GM19025 (cell line): ENCODE results near the gene FLNB.

Source experiments
- ATAC-seq: cut with Tn5 transposase; IDR thresholded peaks from one replicate; pipeline ENCODE4 v1.9.1; 2021; ENCODE audit warnings: mild to moderate bottlenecking, low read depth, moderate library complexity; ENCODE audit not compliant: unreplicated experiment

Gene FLNB

DNA sequence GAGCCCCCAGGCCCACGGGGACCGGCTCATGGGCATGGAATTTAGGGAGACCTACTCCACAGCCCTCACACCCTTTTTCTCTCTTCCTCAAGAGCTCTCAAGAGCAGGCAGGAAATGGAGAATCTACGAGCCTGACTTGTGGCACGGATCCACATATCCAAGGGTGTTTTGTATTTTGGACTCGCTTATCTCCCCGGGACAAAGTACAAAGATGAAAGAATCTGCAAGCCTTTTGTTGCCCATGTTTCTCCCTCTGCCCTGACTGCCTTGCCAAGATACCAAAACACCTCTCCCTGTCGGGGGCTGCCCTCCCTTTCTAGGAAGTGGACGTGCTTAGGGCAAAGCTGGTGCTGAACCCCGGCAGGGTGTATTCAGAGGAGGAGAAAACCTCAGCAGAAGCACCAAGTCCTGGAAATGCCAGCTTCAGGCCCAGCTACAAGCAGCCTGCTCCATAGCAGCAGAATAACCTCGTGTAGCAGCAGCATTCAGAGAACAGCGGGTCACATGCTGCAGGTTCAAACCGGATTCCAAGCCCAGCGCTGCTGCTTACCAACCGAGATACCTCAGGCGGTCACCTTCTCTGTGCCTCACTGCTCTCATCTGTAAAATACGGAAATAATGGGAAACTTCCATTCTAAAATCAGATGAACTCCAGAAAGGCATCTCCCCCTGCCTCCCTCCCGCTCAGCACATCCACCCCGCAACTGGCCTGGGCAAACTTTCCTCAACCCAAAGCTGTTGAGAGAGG, 167.4 kb downstream of the FLNB start:
- ATAC-seq, result no peak

DNA sequence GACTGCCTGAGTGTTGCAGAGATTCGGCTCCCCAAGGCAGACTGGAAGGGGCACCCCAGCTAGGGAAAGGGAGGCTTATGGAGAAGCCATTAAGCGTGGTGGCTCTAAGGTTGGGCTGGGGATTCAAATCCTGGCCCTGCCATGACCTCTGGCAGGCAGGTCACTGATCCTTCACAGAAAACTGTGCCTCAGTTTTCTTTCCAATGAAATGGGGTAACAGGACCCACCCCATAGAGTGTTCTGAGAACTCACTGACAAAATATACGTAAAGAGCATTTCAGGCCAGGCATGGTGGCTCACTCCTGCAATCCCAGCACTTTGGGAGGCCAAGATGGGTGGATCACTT, 167.9 kb downstream of the FLNB start:
- ATAC-seq, result no peak

DNA sequence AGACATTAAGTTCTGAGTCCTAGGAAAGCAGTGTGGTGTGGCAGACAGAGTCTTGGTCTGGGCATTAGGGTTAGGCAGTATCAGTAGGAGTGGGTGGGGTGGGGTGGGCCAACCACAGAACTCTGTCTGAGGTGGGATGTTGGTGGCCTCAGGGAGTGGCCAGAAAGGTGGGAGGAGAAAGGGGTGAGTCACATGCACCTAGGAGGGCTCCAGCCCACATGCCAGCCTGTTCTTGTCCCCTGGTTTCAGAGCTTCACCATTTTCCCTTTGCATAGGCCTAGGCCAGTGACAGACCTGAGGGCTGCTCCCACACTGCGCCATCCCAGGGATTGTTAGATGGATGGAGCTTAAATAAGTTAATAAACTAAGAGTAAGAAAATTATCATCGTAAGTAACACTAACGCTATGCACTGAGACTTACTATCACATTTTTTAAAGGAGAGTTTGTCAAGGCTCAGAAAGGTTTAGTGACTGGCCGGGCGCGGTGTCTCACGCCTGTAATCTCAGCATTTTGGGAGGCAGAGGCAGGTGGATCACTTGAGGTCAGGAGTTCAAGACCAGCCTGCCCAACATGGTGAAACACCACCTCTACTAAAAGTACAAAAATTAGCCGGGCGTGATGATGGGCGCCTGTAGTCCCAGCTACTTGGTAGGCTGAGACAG, 168.7 kb downstream of the FLNB start:
- ATAC-seq, result no peak

DNA sequence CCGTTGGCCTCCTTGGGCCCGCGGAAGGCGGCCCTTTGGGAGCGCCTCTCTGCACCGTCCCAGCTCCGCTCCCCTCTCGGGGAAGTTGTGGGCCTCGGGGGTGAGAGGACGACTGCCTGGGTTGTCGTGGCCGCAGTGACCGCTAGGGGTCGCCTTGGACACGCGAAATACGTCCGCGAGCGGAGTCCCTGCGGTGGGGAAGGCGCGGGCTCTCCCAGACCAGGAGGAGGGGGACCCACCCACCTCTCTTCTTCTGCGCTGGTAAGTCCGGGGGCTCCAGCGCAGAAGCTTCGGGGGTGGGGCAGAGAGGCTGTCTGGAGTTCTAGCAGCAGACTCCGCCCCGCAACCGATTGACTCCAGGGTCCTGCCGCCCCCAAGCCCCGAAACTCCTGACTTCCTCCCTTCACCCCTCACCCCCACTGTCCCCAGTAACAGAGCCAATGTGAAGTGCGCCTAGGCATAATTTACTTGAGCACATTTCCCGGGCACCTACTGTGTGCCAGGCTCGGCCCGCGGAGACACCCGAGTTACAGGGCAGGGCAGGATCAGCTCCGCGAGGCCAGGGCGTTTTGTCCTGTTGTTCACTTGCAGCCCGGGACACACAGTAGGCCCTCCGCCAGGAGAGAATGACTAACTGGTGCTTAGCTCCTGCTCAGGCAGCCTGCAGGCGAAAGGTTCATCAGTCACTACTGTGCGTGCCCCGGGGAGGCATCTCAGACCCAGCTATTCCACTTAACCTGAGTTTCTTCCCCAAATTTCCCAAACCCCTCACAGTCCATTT, 169.7 kb downstream of the FLNB start:
- peak; percentile 78 for ATAC-seq

DNA sequence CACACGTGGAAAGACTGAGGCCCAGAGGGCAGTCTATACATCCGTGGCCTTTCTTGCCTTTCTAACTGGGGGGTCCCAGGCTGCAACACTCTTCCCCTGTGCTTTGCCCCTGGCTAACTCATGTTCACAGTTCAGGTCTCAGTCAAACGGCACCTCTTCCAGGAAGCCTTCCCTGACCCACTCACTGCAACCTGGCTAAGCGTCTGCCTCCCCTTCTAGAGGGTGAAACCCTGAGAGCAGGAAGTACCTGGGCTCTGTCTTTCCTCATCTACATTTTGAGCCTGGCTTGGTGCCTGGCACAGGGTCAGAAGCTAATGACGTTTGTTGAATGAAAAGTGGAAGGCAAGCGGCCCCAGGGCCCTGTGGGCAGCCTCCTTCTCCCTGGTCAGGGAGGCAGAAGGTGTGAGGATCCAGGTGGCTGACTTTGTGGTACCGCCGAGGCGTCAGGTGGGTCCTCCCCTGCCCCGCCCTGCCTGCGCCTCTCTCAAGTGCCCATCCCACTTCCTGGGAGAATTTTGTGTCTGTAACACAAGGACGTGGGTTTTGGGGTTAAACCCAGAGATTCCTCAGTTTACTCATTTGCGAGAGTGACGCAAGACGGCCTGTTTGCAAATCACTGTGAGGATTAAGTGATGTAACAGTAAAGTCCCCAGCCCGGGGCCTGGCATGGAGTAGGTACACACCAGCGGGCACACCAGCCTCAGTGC, 170.5 kb downstream of the FLNB start:
- ATAC-seq, result no peak

DNA sequence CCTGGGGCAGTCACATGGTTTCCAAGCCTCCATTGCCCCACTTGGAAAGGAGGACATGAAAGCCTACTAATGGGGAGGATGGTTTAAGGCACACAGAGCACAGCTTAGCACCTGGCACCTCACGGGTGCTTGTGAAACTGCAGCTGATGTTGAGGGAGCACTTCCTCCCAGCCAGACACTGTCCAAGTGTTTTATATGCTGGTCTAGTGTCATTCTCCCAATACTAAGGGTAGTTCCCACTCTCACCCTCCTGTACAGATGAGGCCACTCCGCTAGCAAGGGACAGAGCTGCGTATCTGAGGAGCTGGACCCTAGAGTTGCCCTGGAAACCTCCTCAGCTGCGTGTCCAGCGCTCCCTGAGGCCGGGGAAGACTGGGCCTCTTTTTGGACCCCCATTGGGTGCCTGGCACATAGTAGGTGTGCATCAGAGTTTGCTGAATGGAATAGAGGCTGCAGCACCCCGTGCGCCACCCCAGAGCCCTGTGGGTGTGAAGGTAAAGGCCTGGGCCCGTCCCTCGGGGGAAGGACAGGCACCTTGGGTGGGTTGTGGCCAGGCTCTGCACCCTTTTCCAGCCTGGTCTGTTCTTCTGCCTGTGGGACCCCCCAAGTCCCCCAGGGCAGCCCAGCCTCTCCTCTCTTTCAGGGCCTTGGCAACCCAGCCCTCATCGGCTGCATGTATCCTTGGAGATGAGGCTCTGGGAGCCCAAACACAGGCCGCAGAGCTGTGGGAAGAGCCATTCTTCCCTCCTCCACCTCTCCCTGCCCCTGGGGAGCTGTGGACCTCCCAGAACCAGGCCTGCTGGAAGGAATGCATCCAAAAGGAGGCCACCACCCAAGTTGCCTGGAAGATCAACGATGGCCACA, 171.2 kb downstream of the FLNB start:
- no peak for ATAC-seq

DNA sequence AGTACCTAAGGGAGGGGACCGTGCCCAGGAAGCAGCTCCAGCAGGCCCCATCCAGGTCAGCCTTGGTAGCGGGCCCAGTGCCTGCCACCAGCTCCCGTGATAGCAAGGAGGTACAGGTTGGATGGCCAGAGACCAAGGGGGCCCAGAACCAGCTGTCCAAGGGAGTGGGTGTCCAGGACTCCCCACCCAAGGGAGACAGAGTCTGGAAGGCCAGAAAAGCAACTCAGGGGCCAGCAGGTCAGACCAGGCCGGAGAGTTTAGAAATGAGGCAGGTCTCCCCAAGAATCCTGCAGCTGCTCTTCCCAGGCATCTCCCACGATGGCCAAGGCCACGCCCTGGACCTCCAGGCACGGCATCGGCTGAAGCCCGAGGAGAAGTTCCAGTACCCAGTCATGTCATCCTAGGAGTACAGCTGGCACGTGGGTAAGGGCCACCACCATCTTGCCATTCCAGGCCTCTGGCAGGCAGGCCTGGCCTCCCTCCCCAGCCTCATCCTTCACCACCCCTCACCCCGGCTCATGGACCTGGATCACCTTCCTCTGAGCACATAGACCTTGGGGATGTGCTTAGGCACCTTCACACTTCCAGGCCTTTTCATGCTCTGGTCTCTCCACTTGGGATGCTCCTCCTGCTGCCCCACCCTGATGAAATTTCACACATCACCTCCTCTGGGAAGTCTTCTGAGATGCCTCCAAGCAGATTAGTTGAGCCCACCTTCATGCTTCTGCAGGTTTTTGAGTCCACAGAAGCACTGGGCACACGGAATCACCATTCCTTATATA, 172.1 kb downstream of the FLNB start:
- ATAC-seq, result no peak

DNA sequence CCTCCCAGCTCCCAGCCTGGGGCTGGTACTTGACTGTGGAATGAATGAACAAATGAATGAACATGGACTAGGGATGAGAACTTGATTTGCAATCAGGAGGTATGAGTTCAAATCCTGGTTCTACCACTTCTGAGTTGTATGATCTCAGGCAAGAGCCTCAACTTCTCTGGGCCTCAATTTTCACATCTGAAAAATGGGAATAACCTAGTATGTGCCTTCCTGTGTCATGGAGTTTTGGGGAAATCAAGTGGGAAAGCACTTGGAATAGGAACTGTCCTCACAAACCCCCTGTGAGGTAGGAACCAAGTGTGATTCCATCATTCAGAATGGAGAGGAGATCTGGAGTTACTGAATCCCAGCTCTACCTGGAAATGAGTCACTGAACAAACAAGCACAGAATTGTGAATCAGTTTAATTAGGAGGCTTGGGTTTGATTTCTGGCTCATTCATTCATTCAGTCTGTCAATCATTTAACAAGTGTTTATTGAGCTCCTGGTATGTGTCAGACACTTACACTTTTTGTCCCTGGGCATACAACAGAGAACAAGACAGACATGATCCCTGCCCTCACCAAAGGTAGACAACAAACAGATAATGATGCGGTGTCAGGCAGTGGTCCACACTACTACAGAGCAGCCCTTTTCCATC, 172.8 kb downstream of the FLNB start:
- no peak for ATAC-seq

DNA sequence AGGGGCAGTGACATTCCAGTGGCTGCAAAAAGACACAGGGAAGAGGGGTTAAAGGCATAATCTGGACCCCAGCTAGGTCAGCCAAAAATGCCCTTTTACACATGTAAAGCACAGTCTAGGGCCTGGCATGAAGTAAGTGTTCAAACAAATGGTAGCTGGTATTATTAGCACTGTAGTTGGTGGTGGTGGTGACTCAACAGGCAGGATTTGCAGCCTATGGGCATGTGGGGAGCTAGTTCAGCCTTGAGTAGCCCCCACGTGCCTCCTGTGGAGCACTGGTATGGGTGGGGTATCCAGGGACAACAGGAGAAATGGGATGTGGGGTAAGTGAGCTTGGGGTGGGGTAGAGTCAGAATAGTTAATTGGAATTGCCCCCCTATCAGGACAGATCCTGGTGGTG, 175.0 kb downstream of the FLNB start:
- no peak for ATAC-seq

DNA sequence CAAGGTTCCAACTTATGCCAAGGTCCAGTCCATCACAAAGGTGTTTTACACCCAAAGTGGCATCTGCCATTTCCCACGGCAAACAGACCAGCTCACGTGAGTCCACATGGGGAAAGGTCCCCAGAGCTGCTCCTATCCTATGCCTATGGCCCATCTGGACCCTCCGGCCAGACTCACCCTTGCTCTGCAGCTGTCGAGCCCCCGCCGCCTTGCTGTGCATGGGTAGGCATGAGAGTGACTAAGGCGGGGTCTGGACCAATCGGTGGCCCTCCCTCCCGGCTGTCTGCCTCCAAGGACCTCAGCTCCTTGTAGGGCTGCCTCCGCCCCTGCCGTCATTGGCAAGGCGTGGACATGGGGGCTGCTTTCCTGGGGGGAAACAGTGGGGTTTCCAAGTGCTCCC, 175.7 kb downstream of the FLNB start:
- ATAC-seq, result no peak

DNA sequence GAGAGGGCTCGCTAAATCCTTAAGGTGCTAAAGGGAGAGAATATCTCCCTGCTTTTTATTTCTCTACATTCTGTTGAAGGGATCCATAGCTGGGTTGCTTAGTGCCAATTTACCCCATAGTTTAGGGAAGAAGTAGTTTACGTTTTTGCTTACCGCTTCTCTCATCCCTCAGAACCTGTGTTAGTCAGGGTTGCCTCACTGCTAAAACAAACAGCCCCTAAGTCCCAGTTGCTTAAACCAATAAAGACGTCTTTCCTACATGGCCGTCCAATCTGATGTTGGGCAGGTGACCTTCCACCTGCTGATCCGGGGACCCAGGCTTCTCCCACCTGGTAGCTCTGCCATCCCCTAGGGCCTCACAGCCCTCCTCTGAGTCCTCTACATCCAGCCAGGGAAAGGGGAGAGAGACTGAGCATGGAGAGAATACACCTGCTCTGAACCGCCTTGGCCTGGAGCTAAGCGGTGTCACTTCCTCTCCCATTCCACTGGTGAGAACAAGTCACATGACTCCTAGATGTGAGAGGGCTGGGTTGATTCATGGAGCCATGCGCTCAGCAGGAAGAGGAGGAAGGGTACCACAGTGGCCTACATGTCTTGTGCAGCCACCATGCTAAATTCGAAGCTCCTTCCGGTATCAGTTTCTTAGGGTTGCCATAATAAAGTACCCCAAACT, 176.2 kb downstream of the FLNB start:
- no peak for ATAC-seq

DNA sequence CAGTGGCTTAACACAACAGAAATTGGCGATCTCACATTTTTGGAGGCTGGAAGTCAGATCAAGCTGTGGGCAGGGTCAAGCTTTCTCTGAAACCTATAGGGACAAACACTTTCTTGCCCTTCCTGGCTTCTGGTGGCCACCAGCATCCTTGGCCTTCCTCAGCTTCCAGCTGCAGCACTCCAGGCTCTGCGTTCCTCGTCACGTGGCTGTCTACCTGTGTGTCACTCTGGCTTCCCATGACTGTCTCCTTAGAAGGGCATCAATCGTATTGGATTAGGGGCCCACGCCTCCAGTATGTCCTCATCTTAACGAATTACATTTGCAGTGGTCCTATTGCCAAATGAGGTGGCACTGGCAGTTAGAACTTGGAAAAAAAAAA, 176.7 kb downstream of the FLNB start:
- no peak for ATAC-seq

DNA sequence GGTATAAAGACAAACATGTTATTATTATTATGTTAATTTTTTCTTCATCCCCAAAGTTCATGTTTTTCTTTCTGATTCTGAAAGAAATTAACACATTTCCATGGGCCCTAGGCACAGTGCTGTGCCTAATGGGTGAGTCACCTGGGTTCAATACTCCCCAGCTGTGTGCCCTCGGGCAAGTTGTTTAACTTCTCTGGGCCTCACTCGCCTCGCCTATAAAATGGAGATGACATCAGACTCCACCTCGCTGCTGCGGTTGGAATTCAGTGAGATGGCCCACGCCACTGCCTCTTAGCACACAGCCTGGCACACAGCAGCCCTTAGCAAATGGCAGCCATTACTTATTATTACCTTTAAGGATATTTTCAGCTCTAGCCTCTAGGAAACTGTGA, 179.9 kb downstream of the FLNB start:
- ATAC-seq, result no peak

DNA sequence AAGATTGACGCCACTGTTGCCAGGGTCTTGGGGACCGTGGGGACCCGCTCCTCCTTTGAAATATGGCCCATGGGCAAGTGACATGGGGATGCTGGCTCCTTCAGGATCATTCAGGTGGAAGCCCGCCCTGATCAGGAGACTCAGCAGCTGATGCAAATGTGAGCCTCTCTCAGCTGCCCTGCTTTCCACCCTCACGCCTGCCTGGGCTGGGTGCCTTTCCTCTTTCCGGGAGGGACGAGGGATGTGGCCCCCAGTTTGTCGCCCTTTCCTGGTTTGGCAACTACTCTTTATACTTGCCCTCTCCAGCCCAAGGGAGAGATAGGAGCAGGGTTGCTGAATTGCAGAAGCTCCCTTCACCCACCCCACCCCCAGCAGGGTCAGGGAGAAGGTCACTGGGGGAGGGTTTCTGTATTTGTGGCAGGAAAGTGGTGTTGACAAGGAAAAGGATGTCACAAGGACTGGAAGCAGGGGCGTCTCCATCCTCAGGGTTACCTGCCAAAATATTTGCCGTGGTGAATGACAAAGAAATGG, 180.8 kb downstream of the FLNB start:
- no peak for ATAC-seq

DNA sequence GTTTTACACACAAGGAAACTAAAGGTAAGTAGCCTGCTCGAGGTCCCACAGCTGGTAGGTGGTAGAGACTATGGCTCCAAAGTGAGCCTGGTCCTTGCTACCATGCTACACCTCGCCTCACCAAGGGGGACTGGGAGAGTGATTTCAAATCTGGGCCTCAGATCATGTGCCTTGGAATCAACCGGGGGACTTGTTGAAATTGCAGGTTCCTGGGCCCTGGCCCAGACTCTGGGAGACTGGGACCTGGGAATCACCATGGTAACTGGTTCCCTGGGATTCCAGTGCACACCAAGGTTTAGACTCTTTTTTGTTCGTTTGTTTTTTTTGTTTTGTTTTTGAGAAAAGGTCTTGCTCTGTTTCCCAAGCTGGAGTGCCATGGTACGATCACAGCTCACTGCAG, 181.5 kb downstream of the FLNB start:
- ATAC-seq, result no peak

DNA sequence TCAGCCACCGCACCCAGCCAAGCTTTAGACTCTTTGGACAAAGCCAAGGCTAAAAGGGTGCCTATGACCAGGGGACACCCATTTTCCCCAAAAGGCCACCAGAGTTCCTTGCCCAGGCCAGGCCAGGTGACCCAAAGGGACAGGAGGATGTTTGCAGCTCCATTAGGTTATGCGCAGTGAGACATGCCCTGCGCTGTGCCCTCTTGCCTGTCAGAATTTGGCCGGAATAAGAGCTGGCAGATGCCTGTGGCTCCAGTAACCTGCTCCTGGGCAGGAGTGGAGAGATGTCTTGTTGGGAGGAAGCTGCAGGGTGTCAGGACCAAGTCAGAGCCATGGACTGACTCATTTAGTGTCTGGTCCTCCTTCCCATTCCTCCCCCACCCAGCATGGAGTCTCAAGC, 182.1 kb downstream of the FLNB start:
- ATAC-seq, result no peak

DNA sequence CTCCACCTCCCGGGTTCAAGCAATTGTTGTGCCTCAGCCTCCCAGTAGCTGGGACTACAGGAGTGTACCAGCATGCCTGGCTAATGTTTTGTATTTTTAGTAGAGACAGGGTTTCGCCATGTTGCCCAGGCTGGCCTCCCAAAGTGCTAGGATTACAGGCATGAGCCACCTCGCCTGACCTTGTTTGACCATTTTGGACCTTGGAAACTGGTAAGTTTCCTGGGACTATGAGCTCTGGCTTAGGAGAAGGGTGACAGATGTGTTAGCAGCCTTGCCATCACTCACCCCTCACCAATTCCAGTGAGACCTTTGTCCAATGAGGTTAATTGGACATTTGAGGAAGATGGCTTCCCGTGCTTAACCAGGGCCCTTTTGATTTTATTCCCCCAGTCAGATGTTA, 182.7 kb downstream of the FLNB start:
- no peak for ATAC-seq

DNA sequence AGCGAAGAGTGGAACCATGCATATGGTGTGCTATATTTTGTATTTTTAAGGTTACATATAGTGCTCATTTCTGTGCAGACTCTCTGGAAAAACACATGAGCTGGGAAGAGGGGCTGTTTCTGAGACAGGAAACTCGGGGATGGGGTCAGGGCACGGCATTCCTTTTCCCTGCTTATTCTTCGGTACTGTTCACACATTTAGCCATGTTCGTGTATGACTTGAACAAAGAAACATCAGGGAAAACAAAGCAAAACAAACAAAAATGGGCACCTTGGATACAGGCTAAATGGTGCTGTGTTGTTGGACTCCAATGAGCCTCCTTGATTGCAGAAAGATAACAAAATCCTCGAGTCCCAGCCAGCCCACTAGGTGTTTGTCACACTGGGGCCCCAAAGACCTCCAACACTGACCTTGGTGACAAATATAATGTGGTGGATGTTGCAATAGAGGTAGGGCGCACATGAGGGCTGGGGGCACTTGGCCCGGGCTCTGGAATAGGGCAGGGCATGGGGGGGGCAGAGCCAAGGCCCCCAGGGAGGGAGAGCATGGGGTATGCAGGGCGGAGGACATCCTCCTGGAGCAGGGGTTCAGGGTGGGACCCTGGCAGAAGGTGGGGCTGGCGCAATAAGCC, 183.3 kb downstream of the FLNB start:
- no peak for ATAC-seq
